ENCODE results near the gene DDX53. TPM values are rescaled to one million over a fixed set of nuclear protein-coding genes. Genes with fewer than 3 reads are reported as not detected.

DDX53 gene
- not detected in 2 replicates for total RNA-seq

GRCh38 chrX:22999696-23000223 is at the start of gene DDX53:
DDX53 (plus strand) TSS chrX:22999960; CDS start chrX:23000058, 98 bp downstream.

Measured in epithelial cell of umbilical artery (primary cell).